GM12878 (cell line): Measurements from ENCODE around the gene GIGYF2. TPM values are rescaled to one million over a fixed set of nuclear protein-coding genes. Genes with fewer than 3 reads are reported as not detected.

Experiments used
- ATAC-seq: fragments of 200-7000 bp; cut with Tn5 transposase; 3 replicates; pipeline ENCODE4 v1.9.1; 2020; ENCODE audit warnings: mild to moderate bottlenecking, moderate library complexity
- BruUV-seq: library from RNA; stranded (reverse); fragments of 400-500 nt; replicated peaks from 2 replicates; lab custom pipeline; 2021; lab: Mats Ljungman, UMichigan
- CTCF ChIA-PET: fragments of 300-600 bp; sonication (Branson Sonifier 250); formaldehyde crosslinking; extraction: SDS; loops from one replicate; lab custom pipeline; 2021; ENCODE audit warnings: inconsistent platforms; lab: Yijun Ruan, JAX
- POLR2A ChIA-PET: fragments of 350-600 bp; formaldehyde crosslinking; extraction: SDS; loops from one replicate; lab custom pipeline; 2021; ENCODE audit warnings: inconsistent platforms; lab: Charles Lee
- RAD21 ChIA-PET: fragments of 300-600 bp; sonication (Branson Sonifier 250); formaldehyde crosslinking; loops from one replicate; lab custom pipeline; 2023; ENCODE audit warnings: antibody characterized with exemption; ENCODE audit not compliant: unreplicated experiment; lab: Charles Lee
- SMC1A ChIA-PET: fragments of 300-600 bp; sonication (Branson Sonifier 250); formaldehyde crosslinking; loops from one replicate; lab custom pipeline; 2023; ENCODE audit not compliant: unreplicated experiment, uncharacterized antibody; lab: Charles Lee
- DNase-seq: peaks from one replicate; pipeline ENCODE4 v3.0.0-alpha.2; 2011; ENCODE audit warnings: low read depth, low spot score
- FAIRE-seq: peaks from 3 replicates; lab custom pipeline; 2011; peaks lifted over from hg19 to GRCh38; lab: Jason Lieb, UNC
- H2AFZ ChIP-seq: 2 replicates; pipeline ENCODE4 v1.6.0; 2011; ENCODE audit warnings: low read depth, low read length, control low read depth; ENCODE audit not compliant: control insufficient read depth
- H3K27ac ChIP-seq: 2 replicates; pipeline ENCODE4 v1.5.1; 2011; ENCODE audit warnings: control low read depth; ENCODE audit not compliant: control insufficient read depth, insufficient read depth
- H3K27me3 ChIP-seq, 2 experiments: replicated peaks in 1 of 2; 2 replicates each; pipeline versions ENCODE4 v1.6.0 to v1.6.1; 2011; ENCODE audit warnings: low read length in 1 of 2; ENCODE audit not compliant: control insufficient read depth in 2 of 2, insufficient read depth in 2 of 2
- H3K36me3 ChIP-seq, 2 experiments: 2 replicates each; pipeline ENCODE4 v1.5.1; 2011; ENCODE audit warnings: low read length in 1 of 2; ENCODE audit not compliant: control insufficient read depth in 2 of 2, insufficient read depth in 2 of 2
- H3K4me1 ChIP-seq: 2 replicates; pipeline ENCODE4 v1.6.1; 2011; ENCODE audit warnings: mild to moderate bottlenecking, low read length, moderate library complexity, mixed read lengths; ENCODE audit not compliant: control insufficient read depth, insufficient read depth
- H3K4me2 ChIP-seq: 2 replicates; pipeline ENCODE4 v1.6.0; 2011; ENCODE audit warnings: control low read depth; ENCODE audit not compliant: control insufficient read depth, insufficient read depth
- H3K4me3 ChIP-seq: fragments of 200-600 bp; sonication (generic); 2 replicates; pipeline ENCODE4 v1.5.1; 2016
- H3K79me2 ChIP-seq: 2 replicates; pipeline ENCODE4 v1.6.0; 2011; ENCODE audit warnings: low read length; ENCODE audit not compliant: control insufficient read depth, insufficient read depth
- H3K9ac ChIP-seq: 2 replicates; pipeline ENCODE4 v1.8.0; 2011; ENCODE audit warnings: low read length, control low read depth, mixed read lengths; ENCODE audit not compliant: control insufficient read depth, insufficient read depth
- H3K9me3 ChIP-seq: replicated peaks from 3 replicates; pipeline ENCODE4 v1.5.1; 2011; ENCODE audit warnings: mild to moderate bottlenecking, low read length; ENCODE audit not compliant: control insufficient read depth, insufficient read depth
- H4K20me1 ChIP-seq: 2 replicates; pipeline ENCODE4 v1.6.0; 2011; ENCODE audit not compliant: control insufficient read depth, insufficient read depth
- ATF7 ChIP-seq: fragments of 450-650 bp; IDR thresholded peaks from 2 replicates; pipeline ENCODE4 v1.6.1; 2016; ENCODE audit warnings: low read depth, mild to moderate bottlenecking
- CBX5 ChIP-seq: sonication (generic); IDR thresholded peaks from 2 replicates; pipeline ENCODE4 v1.6.1; 2016; ENCODE audit warnings: low read depth, moderate library complexity, mild to moderate bottlenecking, inconsistent platforms
- IRF5 ChIP-seq: fragments of 450-650 bp; IDR thresholded peaks from 2 replicates; pipeline ENCODE4 v1.6.1; 2017; ENCODE audit warnings: borderline replicate concordance
- MEF2A ChIP-seq: IDR thresholded peaks from 2 replicates; pipeline ENCODE4 v1.6.1; 2011; ENCODE audit warnings: low read depth, mild to moderate bottlenecking, low read length, moderate library complexity; ENCODE audit not compliant: insufficient read depth
- MXI1 ChIP-seq: fragments of 150-350 bp; IDR thresholded peaks from 2 replicates; pipeline ENCODE4 v1.6.1; 2011; ENCODE audit warnings: low read depth, mild to moderate bottlenecking, inconsistent platforms, low read length, improper control_type of control experiment
- POLR2AphosphoS2 ChIP-seq: IDR thresholded peaks from 2 replicates; pipeline ENCODE4 v1.6.1; 2011; ENCODE audit warnings: low read depth, mild to moderate bottlenecking, low read length, improper control_type of control experiment, moderate library complexity
- SMARCA5 ChIP-seq: fragments of 450-650 bp; IDR thresholded peaks from 2 replicates; pipeline ENCODE4 v1.6.1; 2017; ENCODE audit warnings: mild to moderate bottlenecking
- SMC3 ChIP-seq: IDR thresholded peaks from 2 replicates; pipeline ENCODE4 v1.6.1; 2011; ENCODE audit warnings: low read length, improper control_type of control experiment, borderline replicate concordance
- ZBTB11 ChIP-seq: fragments of 450-650 bp; formaldehyde crosslinking; IDR thresholded peaks from 2 replicates; pipeline ENCODE4 v1.5.0; 2022; ENCODE audit warnings: mild to moderate bottlenecking, missing genetic modification characterization
- WGBS: methylation state at CpG from one replicate; pipeline ENCODE4 v1.1.6; 2016; ENCODE audit warnings: low lambda C conversion rate; ENCODE audit not compliant: insufficient replicate concordance, insufficient coverage; ENCODE audit errors: missing lambda C conversion rate; 5-methylcytosine and 5-hydroxymethylcytosine counted together
- in situ Hi-C: fragments of 300-500 bp; cut with MboI; formaldehyde crosslinking; loops from 9 replicates; pipeline ENCODE4 v1.14.3; 2018; ENCODE audit warnings: mixed read lengths
- intact Hi-C: fragments of 100-400 bp; cut with micrococcal nuclease; formaldehyde crosslinking; loops from one replicate; pipeline ENCODE4 v1.14.2; 2022; ENCODE audit not compliant: unreplicated experiment
- polyA plus RNA-seq, 11 experiments: library from polyadenylated mRNA; depleted of rRNA in 4 of 11; unstranded in 6 of 11; stranded (reverse) in 5 of 11; fragments of >200 nt; fragmentation: Nextera tagmentation in 4 of 11; fragmentation: Illumina TruSeq in 1 of 11; extraction: Ambion mirVana in 4 of 11; extraction: Trizol in 1 of 11; gene quantifications; 1 replicate in 1 of 11; 2 replicates in 10 of 11; pipeline versions ENCODE4 v1.2.1 to v1.2.3, GENCODE V29; 2011 to 2016; ENCODE audit warnings: inconsistent platforms in 2 of 11, missing spikeins in 2 of 11, low read depth in 1 of 11
- total RNA-seq, 4 experiments: library from RNA; depleted of rRNA in 3 of 4; stranded (reverse); fragments of >200 nt in 3 of 4; fragmentation: Illumina TruSeq in 1 of 4; extraction: Trizol in 1 of 4; gene quantifications; 2 replicates each; pipeline versions ENCODE4 v1.2.1 to v1.2.3, GENCODE V29; 2013 to 2021

The GIGYF2 gene
- total and polyA plus RNA-seq, 10 of the 15 experiments (the other 5 are each of a cell fraction or from before 2014, with no cell fraction given): 12.2 to 47.2 (median 39.0) TPM

- no peak overlapping the region for H3K27ac ChIP-seq
- H3K4me2 ChIP-seq: no peak overlapping the region
- BruUV-seq: no TSS peak
- H3K4me3 ChIP-seq: no peak overlapping the region
- in situ Hi-C loops: no loop called here
- H3K79me2 ChIP-seq: no peaks in the 10 kb centered on the region
- RAD21 ChIA-PET: no interaction called here
- no peak for FAIRE-seq
- WGBS: 97% methylated on average over 2 of the region's 2 CpGs
- H4K20me1 ChIP-seq: no peaks in the 10 kb centered on the region
- peaks cover 5 to 20% of the 10 kb centered on the region in 2 experiments for H3K36me3 ChIP-seq
- no peak overlapping the region for H2AFZ ChIP-seq
- H3K4me1 ChIP-seq: no peaks in the 10 kb centered on the region
- TF ChIP-seq ZBTB11: no peak
- no peak for TF ChIP-seq ATF7
- no peak for TF ChIP-seq SMC3
- no peak for TF ChIP-seq CBX5
- TF ChIP-seq IRF5: no peak
- no peak for TF ChIP-seq MXI1
- no peak for TF ChIP-seq SMARCA5
- no peak for TF ChIP-seq POLR2AphosphoS2
- TF ChIP-seq MEF2A: no peak
- POLR2A ChIA-PET: no interaction called here
- SMC1A ChIA-PET: interaction anchor here (1.5 kb wide), 1 partner anchor 8 kb away, joined by 4 read pairs; no protein-coding TSS in a partner anchor
- no peak for ATAC-seq
- no peak overlapping the region for H3K9ac ChIP-seq
- no peak for DNase-seq
- no peaks in the 10 kb centered on the region for H3K27me3 ChIP-seq
- intact Hi-C loops: no loop called here
- CTCF ChIA-PET: interaction anchor here (0.7 kb wide), 1 partner anchor 19 kb away, joined by 4 read pairs; no protein-coding TSS in a partner anchor
- no peaks in the 10 kb centered on the region for H3K9me3 ChIP-seq
Observed at GRCh38 chr2:232731470-232731869, 34.3 kb downstream of the GIGYF2 start.
